Neural progenitor cell (in vitro differentiated cells): ENCODE data around the gene WBP2.

Experiments
- EZH2 ChIP-seq: fragments of 200-600 bp; sonication (generic); IDR thresholded peaks from 2 replicates; pipeline ENCODE4 v1.6.1; 2017; ENCODE audit warnings: antibody characterized with exemption, mild to moderate bottlenecking, moderate library complexity
- EZH2phosphoT487 ChIP-seq: fragments of 200-600 bp; sonication (generic); IDR thresholded peaks from 2 replicates; pipeline ENCODE4 v1.6.1; 2017; ENCODE audit warnings: antibody characterized with exemption

DNA sequence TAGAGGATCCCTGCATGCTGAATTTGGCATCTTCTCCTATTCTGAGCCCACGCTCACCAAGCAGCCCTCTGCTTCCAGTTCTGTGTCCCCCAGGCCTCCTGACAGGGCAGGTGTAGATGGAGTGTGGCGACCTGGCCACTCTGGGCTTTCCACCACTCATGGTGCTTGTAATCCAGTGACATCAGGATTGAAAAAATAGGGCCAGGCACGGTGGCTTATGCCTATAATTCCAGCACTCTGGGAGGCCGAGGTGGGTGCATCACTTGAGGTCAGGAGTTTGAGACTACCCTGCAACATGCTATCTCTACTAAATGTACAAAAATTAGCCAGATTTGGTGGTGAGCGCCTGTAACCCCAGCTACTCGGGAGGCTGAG is 41.1 kb downstream of the WBP2 start:
- TF ChIP-seq EZH2, result no peak
- TF ChIP-seq EZH2phosphoT487, result no peak
